Cardiac ventricle fibroblast (primary cell): ENCODE results near the gene ITPRID2. TPM values are rescaled to one million over a fixed set of nuclear protein-coding genes. Genes with fewer than 3 reads are reported as not detected.

Experiments
- total RNA-seq: library from RNA; depleted of rRNA; stranded (reverse); fragments of >200 nt; gene quantifications from 2 replicates; pipeline ENCODE4 v1.2.3, GENCODE V29; 2015

ITPRID2 gene
- 29.9 and 31.9 TPM in 2 replicates for total RNA-seq

DNA sequence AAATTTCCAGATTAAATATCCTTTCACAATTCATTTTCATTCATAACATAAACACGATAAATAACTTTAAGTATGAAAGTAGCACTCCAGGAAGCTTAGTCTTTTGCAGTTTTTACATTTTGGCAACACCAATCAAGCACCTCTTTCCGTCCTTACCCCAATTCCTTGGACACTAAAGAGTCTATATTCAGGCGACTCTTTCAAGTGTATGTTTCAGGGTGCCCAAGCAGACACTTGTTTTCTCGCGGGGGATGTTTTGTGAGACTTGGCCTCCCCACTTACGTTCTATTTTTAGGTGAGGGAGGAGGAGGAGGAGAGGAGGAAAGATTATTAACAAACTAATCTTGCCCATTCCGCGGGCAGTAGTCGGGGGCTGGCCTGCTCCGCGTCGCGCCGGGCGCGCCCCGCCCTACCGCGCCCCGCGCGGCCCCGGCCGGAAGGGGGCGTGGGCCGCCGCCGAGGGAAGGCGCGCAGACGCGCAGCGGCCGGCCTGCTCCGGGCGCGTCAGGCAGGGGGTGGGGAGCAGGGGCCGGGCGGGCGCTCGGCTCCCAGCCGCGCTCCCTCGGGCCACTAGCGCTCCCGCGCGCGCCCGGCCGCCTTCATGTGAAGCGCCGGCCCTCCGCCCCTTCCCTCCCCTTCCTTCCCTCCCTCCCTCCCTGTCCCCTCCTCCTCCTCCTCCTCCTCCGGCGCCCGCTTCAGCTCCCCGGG is at the start of gene ITPRID2:
Gene ITPRID2 (plus strand): TSS at position 473 of the 708 bp plus-strand sequence. CDS start 337 bp downstream, outside the sequence.

Other genes with a start within 250 kb of the ITPRID2 start
- gene CERKL, start 234.6 kb upstream of the ITPRID2 start, total RNA-seq = not detected in 2 replicates
- not detected in 2 replicates for gene NEUROD1, start 211.2 kb upstream of the ITPRID2 start, total RNA-seq
- gene PPP1R1C, start 94.1 kb downstream of the ITPRID2 start, total RNA-seq = not detected in 2 replicates